Fibroblast of lung (primary cell): Measurements from ENCODE around the gene LSAMP. TPM values are rescaled to one million over a fixed set of nuclear protein-coding genes. Genes with fewer than 3 reads are reported as not detected.

Experiments used
- DNase-seq, 2 donors: peaks; one replicate each; pipeline versions ENCODE4 v3.0.0 to v3.0.0-alpha.2; 2010; ENCODE audit warnings: low read depth in 2 of 2
- H2AFZ ChIP-seq: 2 replicates; pipeline ENCODE4 v1.5.1; 2012; ENCODE audit warnings: low read length, control low read depth, inconsistent platforms
- H3K27ac ChIP-seq: 2 replicates; pipeline ENCODE4 v1.5.1; 2011; ENCODE audit warnings: low read length, control low read depth; ENCODE audit not compliant: insufficient read depth
- H3K27me3 ChIP-seq: 2 replicates; pipeline ENCODE4 v1.5.1; 2011; ENCODE audit warnings: mild to moderate bottlenecking, low read length; ENCODE audit not compliant: control insufficient read depth, insufficient read depth
- H3K36me3 ChIP-seq: 2 replicates; pipeline ENCODE4 v1.5.1; 2011; ENCODE audit warnings: low read length; ENCODE audit not compliant: control insufficient read depth, insufficient read depth
- H3K4me1 ChIP-seq: 2 replicates; pipeline ENCODE4 v1.5.1; 2011; ENCODE audit warnings: low read length; ENCODE audit not compliant: control insufficient read depth, insufficient read depth; ENCODE audit errors: extremely low read depth
- H3K4me2 ChIP-seq: 2 replicates; pipeline ENCODE4 v1.5.1; 2011; ENCODE audit warnings: low read length, control low read depth; ENCODE audit not compliant: insufficient read depth; ENCODE audit errors: extremely low read depth
- H3K4me3 ChIP-seq, 4 experiments: fragments of 200-600 bp in 1 of 4; sonication (generic) in 1 of 4; replicated peaks in 1 of 4; 2 replicates each; pipeline ENCODE4 v1.5.1; 2011 to 2016; ENCODE audit warnings: low read length in 4 of 4, low read depth in 3 of 4, mild to moderate bottlenecking in 3 of 4, control low read depth in 2 of 4, inconsistent platforms in 1 of 4, mixed read lengths in 1 of 4; ENCODE audit not compliant: insufficient read depth in 1 of 4; ENCODE audit errors: control extremely low read depth in 1 of 4
- H3K79me2 ChIP-seq: 2 replicates; pipeline ENCODE4 v1.5.1; 2012; ENCODE audit warnings: mild to moderate bottlenecking, low read length, inconsistent platforms; ENCODE audit not compliant: control insufficient read depth, insufficient read depth
- H3K9ac ChIP-seq: 2 replicates; pipeline ENCODE4 v1.5.1; 2011; ENCODE audit warnings: mild to moderate bottlenecking, low read length, control low read depth; ENCODE audit not compliant: insufficient read depth
- H3K9me3 ChIP-seq: 2 replicates; pipeline ENCODE4 v1.5.1; 2012; ENCODE audit warnings: low read depth, low read length; ENCODE audit not compliant: control insufficient read depth, insufficient read depth
- H4K20me1 ChIP-seq: 2 replicates; pipeline ENCODE4 v1.5.1; 2011; ENCODE audit warnings: low read length; ENCODE audit not compliant: control insufficient read depth, insufficient read depth; ENCODE audit errors: extremely low read depth
- EZH2 ChIP-seq: IDR thresholded peaks from 2 replicates; pipeline ENCODE4 v1.5.1; 2012; ENCODE audit warnings: low read length, control low read depth, mild to moderate bottlenecking; ENCODE audit errors: missing control alignments
- polyA plus RNA-seq, 2 donors: library from polyadenylated mRNA; depleted of rRNA in 1 of 2; stranded (reverse) in 1 of 2; unstranded in 1 of 2; fragments of >200 nt; gene quantifications; 2 replicates each; pipeline ENCODE4 v1.2.1, GENCODE V29; 2011 to 2012; ENCODE audit warnings: missing spikeins in 1 of 2
- total RNA-seq: library from RNA; depleted of rRNA; stranded (reverse); fragments of >200 nt; gene quantifications from 2 replicates; pipeline ENCODE4 v1.2.1, GENCODE V29; 2014
- TF ChIP-seq, protein P1 (sequence below), 2 donors: IDR thresholded peaks in 1 of 2; conservative IDR thresholded peaks in 1 of 2; 1 replicate in 1 of 2; 2 replicates in 1 of 2; pipeline ENCODE4 v1.5.1; 2011 to 2012; ENCODE audit warnings: low read length in 2 of 2, control low read depth in 1 of 2, inconsistent platforms in 1 of 2, low read depth in 1 of 2, mild to moderate bottlenecking in 1 of 2

The LSAMP gene
- total and polyA plus RNA-seq, 2 donors (not counting 1 experiment from before 2014, with no cell fraction given) = 4.8 to 5.9 TPM

DNA sequence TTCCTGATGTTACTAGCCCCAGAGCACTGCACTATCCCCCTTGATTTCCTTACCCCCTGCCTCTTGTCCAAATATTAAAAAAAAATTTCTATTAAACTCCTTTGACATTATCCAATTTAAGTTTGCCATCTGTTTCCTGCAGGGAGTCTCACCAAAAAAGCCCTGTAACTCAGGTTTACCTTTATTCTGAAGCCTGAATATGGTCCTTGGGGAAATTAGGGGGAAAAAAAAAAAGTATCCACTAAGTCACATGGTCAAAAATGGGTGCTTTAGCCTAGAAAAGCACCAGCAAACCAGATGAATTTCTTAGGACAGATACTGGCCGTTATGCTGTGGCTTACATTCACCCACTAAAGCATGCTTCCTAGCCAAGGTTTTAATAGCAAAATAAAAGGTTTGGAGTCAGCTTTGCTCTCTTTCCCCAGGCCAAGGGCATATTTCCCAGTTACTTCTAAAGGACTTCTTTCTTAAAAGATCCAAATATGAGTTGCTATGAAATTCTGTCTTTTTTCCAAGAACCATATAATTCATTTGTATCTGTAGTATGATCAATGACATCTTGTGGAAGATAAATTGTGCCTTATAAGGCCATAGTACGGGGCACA, 394.9 kb downstream of the LSAMP start:
- H3K4me2 ChIP-seq = no peak overlapping the region
- no peak overlapping the region for H2AFZ ChIP-seq
- H3K4me3 ChIP-seq = no peak overlapping the region
- H3K27ac ChIP-seq = no peak overlapping the region
- H4K20me1 ChIP-seq = no peaks in the 10 kb centered on the region
- TF ChIP-seq, protein P1, sequence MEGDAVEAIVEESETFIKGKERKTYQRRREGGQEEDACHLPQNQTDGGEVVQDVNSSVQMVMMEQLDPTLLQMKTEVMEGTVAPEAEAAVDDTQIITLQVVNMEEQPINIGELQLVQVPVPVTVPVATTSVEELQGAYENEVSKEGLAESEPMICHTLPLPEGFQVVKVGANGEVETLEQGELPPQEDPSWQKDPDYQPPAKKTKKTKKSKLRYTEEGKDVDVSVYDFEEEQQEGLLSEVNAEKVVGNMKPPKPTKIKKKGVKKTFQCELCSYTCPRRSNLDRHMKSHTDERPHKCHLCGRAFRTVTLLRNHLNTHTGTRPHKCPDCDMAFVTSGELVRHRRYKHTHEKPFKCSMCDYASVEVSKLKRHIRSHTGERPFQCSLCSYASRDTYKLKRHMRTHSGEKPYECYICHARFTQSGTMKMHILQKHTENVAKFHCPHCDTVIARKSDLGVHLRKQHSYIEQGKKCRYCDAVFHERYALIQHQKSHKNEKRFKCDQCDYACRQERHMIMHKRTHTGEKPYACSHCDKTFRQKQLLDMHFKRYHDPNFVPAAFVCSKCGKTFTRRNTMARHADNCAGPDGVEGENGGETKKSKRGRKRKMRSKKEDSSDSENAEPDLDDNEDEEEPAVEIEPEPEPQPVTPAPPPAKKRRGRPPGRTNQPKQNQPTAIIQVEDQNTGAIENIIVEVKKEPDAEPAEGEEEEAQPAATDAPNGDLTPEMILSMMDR (conservative IDR thresholded peaks at IDR 0.05 in 1 of 2, IDR thresholded peaks at IDR 0.05 in 1 of 2; ENCODE audit: low read depth in 1 of 2, low read length in 2 of 2) = no peak
- no peak for TF ChIP-seq EZH2
- no peaks in the 10 kb centered on the region for H3K9me3 ChIP-seq
- no peak overlapping the region for H3K9ac ChIP-seq
- no peaks in the 10 kb centered on the region for H3K79me2 ChIP-seq
- no peaks in the 10 kb centered on the region for H3K4me1 ChIP-seq
- H3K27me3 ChIP-seq = no peaks in the 10 kb centered on the region
- DNase-seq = no peak
- no peaks in the 10 kb centered on the region for H3K36me3 ChIP-seq

DNA sequence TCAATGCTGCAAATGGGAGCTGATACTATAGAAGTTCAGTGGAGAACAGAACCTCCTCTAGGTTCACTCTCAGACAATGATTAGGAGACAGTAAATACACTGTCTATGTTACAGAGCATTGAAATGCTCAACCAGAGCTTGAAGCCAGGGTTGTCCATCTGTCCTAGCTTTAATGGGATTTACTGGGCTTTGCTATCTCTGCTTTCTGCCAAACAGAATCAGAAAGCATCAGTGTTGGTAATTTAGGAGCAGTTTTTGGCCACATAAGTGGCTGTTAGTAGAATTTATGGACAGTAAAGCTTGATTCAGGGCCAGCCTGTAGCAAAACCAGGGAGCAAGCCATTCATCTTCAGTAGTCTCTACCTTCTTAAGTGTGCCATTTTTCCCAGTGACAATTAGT, 396.3 kb downstream of the LSAMP start:
- H3K27ac ChIP-seq = no peak overlapping the region
- H3K27me3 ChIP-seq = no peaks in the 10 kb centered on the region
- H3K79me2 ChIP-seq = no peaks in the 10 kb centered on the region
- no peaks in the 10 kb centered on the region for H3K36me3 ChIP-seq
- H3K9ac ChIP-seq = no peak overlapping the region
- H2AFZ ChIP-seq = no peak overlapping the region
- H3K9me3 ChIP-seq = no peaks in the 10 kb centered on the region
- no peak overlapping the region for H3K4me2 ChIP-seq
- no peaks in the 10 kb centered on the region for H4K20me1 ChIP-seq
- H3K4me1 ChIP-seq = no peaks in the 10 kb centered on the region
- TF ChIP-seq EZH2 = no peak
- TF ChIP-seq, protein P1 (conservative IDR thresholded peaks at IDR 0.05 in 1 of 2, IDR thresholded peaks at IDR 0.05 in 1 of 2; ENCODE audit: low read depth in 1 of 2, low read length in 2 of 2) = no peak
- DNase-seq = no peak
- H3K4me3 ChIP-seq = no peak overlapping the region

DNA sequence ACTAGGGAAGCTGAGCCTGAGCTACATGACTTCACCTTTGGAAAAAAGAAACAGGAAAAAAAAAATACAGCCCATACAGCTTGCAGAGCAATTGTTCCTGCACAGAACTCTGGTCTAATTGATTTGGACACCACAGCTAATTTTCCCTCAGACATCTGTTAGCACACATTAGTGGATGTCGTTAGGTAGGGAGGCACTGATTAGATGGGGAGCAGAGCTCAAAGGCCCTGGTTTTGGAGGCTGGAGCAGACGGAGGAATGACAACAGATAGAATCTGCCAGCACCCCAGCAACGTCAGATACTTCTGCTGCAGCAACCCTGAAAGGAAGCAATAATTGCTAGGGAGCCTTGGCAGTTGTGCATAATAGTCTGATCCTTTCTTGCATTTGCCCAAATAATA, 398.9 kb downstream of the LSAMP start:
- no peaks in the 10 kb centered on the region for H4K20me1 ChIP-seq
- no peaks in the 10 kb centered on the region for H3K9me3 ChIP-seq
- no peaks in the 10 kb centered on the region for H3K4me1 ChIP-seq
- TF ChIP-seq EZH2 = no peak
- no peak overlapping the region for H3K4me3 ChIP-seq
- no peaks in the 10 kb centered on the region for H3K79me2 ChIP-seq
- H3K27me3 ChIP-seq = no peaks in the 10 kb centered on the region
- H2AFZ ChIP-seq = no peak overlapping the region
- no peak for DNase-seq
- H3K27ac ChIP-seq = no peak overlapping the region
- H3K9ac ChIP-seq = no peak overlapping the region
- no peak overlapping the region for H3K4me2 ChIP-seq
- no peaks in the 10 kb centered on the region for H3K36me3 ChIP-seq
